ENCODE data around the gene STX8. TPM values are rescaled to one million over a fixed set of nuclear protein-coding genes. Genes with fewer than 3 reads are reported as not detected.

STX8 gene
- total RNA-seq, 4 donors from 2014 or later, result 69.7 to 129 (median 89.6) TPM

DNA sequence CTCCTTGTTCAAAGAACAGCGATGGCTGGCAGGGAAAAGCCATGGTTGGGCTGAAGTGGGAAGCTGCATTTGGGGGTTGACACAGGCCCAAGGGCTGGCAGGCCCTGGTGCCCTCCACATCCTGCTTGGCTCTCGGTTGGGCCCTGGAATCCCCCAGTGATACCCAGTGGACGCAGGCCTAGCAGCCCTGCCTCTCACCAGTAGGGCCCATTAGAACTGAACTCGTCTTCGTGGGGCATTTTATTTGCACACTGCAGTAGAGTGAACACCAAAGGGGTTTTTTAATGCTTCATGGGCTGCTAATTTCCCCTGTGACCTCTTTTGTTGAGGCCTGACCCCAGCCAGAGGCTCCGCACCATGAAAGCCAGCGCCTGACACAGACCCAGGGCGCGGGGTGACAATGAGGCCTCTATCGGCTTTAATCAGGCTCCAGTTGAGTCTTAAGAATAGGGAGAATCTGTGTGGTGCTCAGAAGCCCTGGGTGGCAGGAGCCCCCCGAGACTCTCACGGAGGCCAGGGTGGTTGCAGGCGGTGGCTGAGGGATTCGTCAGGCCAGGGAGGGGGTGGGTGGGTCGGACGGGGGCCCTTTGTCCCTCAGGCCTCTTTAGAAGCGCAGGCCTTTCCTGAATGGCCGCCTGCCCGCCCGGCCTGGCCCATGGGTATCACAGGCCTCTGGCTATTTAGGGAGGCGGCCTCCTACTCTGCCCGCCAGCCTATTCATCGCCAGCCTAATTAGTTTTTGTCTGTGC, 355.0 kb downstream of the STX8 start:
- TF ChIP-seq, protein P1, sequence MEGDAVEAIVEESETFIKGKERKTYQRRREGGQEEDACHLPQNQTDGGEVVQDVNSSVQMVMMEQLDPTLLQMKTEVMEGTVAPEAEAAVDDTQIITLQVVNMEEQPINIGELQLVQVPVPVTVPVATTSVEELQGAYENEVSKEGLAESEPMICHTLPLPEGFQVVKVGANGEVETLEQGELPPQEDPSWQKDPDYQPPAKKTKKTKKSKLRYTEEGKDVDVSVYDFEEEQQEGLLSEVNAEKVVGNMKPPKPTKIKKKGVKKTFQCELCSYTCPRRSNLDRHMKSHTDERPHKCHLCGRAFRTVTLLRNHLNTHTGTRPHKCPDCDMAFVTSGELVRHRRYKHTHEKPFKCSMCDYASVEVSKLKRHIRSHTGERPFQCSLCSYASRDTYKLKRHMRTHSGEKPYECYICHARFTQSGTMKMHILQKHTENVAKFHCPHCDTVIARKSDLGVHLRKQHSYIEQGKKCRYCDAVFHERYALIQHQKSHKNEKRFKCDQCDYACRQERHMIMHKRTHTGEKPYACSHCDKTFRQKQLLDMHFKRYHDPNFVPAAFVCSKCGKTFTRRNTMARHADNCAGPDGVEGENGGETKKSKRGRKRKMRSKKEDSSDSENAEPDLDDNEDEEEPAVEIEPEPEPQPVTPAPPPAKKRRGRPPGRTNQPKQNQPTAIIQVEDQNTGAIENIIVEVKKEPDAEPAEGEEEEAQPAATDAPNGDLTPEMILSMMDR (IDR thresholded peaks at IDR 0.05; ENCODE audit: low read depth), result no peak

DNA sequence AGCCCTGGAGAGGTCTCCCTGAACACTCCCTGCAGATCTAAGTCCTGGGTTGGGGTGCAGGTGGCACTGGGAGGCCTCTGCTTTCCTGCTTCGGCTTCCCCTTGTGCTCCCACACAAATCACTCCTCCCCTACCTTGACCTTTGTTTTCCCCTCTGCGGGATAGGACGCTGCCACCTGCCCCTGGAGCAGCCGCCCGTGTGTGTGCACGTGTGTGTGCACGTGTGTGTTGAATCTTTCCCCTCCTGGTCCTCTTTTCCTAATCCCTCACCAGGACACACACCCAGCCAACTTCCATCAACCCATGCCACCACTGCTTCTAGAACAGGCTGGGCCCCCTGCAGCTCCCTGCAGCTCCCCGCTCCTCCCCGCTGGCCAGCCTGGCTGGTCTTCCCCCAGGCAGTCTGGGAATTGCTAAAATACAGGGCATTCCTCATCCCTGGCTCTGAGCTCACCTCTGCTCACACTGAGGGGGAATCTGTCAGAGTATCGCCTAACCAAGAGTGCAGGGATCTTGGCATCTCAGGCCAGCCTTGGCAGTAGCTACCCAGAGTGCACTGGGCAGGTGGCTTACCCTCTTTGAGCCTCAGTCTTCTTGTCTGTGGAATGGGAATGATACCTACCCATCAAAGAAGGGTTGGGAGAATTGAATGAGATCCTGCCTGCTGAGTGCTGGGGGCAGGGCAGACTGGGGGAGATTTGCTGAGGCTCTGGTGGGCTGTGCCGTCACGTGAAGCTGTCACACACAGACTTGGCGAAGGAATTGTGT, 355.8 kb downstream of the STX8 start:
- TF ChIP-seq, protein P1 (IDR thresholded peaks at IDR 0.05; ENCODE audit: low read depth), result no peak

DNA sequence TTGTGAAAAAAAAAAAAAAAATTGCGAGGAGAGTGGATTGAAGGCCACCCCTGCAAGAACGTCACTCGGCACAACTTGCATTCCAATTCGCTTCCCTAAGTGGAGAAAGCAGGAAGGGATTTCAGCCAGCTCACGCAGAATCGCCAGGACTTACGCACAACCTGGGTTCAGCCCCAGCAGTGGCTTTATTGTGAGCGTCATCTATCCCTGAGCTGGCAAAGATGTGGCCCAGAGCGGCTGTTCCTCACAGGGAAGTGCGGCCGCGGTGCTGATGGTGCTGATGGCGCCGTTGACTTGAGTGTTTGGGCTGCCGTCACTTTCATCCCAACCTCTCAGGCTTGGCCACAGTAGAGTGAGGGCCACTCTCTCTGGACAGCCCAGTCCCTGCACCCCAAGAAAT, 356.7 kb downstream of the STX8 start:
- TF ChIP-seq, protein P1 (IDR thresholded peaks at IDR 0.05; ENCODE audit: low read depth), result no peak

DNA sequence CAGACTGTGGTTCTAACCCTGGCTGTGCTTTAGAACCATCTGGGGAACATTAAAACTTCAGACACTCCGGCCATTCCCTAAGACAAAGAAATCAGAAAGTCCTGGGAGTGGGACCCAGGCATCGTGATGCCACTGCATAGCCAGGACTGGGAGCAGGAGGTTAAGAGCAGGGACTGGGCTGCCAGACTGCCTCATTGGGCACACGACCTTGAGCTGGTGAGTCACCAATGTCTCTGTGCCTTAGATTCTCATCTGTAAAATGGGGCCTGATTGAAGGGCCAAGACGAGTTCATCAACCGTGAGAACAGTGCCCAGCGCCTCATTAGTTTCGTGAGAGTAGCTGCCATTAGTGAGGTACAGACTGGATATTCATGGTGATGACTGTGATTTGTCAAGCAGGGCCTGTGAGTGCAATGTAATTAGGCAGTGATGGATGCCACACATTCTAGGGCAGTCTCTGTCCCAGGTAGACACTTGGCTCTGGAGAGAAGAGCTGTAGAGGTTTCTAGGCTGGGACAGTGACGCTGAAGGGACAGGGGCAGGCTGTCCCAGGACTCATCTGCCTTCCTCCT, 357.5 kb downstream of the STX8 start:
- TF ChIP-seq, protein P1 (IDR thresholded peaks at IDR 0.05; ENCODE audit: low read depth), result no peak

DNA sequence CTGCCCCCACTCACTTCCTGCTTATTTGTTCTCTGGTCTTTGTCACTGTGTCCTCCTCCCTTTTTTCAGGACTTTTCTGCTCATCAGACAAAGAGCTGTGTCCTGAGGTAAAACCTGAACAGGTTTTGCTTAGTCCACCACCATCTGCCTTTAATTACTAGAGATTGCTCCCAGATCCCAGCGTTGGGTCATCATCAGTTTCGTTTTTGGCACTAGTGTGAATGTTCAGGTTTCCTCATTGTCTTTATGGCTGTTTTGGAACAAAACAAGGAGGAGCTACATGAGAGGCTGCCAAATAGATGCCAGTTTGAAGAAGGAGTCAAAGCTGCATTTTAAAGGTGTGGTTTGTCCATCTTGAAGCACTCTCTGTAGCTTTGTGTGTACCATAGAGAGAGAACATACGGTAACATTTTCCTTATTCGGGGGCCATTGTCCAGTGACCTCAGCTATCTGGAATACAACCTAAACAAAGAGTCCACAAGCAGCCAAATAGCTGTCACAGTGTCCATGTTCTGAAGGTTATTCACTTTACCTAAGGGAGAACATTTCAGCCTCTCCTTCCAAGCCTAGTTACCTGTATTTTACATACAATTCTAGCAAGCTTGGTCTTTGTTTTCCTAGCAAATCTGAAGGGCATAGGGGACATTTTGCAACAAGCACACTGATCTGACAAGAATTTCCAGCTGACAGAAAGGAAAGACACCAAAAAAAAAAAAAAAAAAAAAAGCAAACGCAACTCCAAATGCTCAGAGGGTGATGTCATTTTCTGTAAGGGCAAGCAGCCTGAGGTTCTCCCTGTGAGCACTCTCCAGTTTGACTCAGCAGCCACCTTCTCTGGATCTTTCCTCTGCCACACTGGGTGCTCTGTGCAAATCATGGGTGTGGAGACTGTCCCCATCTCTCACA, 358.2 kb downstream of the STX8 start:
- TF ChIP-seq, protein P1 (IDR thresholded peaks at IDR 0.05; ENCODE audit: low read depth), result no peak

DNA sequence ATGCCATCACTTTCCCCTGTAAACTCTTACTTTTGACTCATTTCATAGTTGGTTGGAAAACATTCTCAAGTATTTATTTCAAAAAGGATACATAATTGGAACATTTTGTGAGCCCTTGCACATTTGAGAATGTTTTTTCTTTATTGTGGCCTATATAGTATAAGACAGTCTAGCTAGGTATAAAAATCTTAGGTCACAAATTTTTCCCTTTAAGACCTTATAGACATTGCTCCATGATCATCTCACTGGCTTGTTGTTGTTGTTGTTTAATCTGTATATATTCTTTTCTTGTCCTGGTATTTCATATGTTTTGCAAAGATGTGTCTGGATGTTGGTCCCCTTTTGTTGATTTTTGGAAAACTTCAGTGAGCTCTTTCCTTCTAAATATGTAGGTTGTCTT, 360.2 kb downstream of the STX8 start:
- TF ChIP-seq, protein P1 (IDR thresholded peaks at IDR 0.05; ENCODE audit: low read depth), result no peak

Measured in subcutaneous adipose tissue (tissue), 4 donors.